ENCODE data around the gene GPR35.

DNA sequence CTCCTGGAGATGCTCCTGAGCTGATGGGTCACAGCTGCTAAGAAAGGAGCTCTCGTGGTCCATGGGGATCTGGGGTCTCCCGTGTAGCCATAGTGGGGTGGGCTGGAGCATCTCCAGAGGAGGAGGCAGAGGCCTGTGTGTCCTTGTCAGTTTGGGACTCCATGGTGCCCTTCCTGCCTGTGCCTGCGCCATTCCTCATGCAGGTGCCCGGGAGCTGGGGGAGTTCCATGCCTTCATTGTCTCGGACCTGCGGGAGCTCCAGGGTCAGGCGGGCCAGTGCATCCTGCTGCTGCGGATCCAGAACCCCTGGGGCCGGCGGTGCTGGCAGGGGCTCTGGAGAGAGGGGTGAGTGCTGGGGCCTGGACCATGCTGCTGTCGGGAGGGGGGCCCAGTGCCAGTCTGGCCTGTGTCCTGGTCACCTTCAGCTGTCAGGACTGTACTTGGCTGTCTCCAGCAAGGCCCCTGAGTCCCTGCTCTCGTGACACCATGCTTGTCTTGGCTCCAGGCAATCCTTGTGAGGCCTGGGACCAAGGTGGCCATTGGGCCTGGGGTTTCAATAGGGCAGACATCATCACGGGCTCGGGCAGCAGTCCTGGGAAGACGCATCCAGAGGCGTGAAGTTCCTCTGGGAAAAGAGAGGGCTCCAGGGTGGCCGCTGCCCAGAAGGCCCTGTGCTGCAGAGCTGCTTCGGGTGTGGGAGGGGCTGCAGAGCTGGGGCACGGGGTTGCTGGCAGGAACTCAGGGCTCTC is 31.4 kb upstream of the GPR35 start:
- TF ChIP-seq NR1H2 (CRISPR knock-in tag; IDR thresholded peaks at IDR 0.05; ENCODE audit: borderline replicate concordance, low read depth) (no peak), SP1 (IDR thresholded peaks at IDR 0.05) (no peak), SP1 (CRISPR knock-in tag; IDR thresholded peaks at IDR 0.05) (no peak), NR2C2 (CRISPR knock-in tag; IDR thresholded peaks at IDR 0.05; ENCODE audit: borderline replicate concordance) (no peak), ZFAT (CRISPR knock-in tag; conservative IDR thresholded peaks at IDR 0.05) (no peak), KLF15 (CRISPR knock-in tag; IDR thresholded peaks at IDR 0.05; ENCODE audit: borderline replicate concordance) (no peak), POLR2A (IDR thresholded peaks at IDR 0.05; ENCODE audit: insufficient read depth in 1 of 2, low read depth in 2 of 2, low read length in 2 of 2) (no peak)
- TF ChIP-seq, protein P1, sequence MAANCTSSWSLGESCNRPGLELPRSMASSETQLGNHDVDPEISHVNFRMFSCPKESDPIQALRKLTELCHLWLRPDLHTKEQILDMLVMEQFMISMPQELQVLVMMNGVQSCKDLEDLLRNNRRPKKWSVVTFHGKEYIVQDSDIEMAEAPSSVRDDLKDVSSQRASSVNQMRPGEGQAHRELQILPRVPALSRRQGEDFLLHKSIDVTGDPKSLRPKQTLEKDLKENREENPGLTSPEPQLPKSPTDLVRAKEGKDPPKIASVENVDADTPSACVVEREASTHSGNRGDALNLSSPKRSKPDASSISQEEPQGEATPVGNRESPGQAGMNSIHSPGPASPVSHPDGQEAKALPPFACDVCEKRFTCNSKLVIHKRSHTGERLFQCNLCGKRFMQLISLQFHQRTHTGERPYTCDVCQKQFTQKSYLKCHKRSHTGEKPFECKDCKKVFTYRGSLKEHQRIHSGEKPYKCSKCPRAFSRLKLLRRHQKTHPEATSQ (CRISPR knock-in tag; IDR thresholded peaks at IDR 0.05; ENCODE audit: borderline replicate concordance): no peak
- TF ChIP-seq, protein P2, sequence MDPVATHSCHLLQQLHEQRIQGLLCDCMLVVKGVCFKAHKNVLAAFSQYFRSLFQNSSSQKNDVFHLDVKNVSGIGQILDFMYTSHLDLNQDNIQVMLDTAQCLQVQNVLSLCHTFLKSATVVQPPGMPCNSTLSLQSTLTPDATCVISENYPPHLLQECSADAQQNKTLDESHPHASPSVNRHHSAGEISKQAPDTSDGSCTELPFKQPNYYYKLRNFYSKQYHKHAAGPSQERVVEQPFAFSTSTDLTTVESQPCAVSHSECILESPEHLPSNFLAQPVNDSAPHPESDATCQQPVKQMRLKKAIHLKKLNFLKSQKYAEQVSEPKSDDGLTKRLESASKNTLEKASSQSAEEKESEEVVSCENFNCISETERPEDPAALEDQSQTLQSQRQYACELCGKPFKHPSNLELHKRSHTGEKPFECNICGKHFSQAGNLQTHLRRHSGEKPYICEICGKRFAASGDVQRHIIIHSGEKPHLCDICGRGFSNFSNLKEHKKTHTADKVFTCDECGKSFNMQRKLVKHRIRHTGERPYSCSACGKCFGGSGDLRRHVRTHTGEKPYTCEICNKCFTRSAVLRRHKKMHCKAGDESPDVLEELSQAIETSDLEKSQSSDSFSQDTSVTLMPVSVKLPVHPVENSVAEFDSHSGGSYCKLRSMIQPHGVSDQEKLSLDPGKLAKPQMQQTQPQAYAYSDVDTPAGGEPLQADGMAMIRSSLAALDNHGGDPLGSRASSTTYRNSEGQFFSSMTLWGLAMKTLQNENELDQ (CRISPR knock-in tag; IDR thresholded peaks at IDR 0.05; ENCODE audit: borderline replicate concordance): no peak
- TF ChIP-seq, protein P3, sequence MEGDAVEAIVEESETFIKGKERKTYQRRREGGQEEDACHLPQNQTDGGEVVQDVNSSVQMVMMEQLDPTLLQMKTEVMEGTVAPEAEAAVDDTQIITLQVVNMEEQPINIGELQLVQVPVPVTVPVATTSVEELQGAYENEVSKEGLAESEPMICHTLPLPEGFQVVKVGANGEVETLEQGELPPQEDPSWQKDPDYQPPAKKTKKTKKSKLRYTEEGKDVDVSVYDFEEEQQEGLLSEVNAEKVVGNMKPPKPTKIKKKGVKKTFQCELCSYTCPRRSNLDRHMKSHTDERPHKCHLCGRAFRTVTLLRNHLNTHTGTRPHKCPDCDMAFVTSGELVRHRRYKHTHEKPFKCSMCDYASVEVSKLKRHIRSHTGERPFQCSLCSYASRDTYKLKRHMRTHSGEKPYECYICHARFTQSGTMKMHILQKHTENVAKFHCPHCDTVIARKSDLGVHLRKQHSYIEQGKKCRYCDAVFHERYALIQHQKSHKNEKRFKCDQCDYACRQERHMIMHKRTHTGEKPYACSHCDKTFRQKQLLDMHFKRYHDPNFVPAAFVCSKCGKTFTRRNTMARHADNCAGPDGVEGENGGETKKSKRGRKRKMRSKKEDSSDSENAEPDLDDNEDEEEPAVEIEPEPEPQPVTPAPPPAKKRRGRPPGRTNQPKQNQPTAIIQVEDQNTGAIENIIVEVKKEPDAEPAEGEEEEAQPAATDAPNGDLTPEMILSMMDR (CRISPR knock-in tag; IDR thresholded peaks at IDR 0.05): no peak
- TF ChIP-seq, protein P4, sequence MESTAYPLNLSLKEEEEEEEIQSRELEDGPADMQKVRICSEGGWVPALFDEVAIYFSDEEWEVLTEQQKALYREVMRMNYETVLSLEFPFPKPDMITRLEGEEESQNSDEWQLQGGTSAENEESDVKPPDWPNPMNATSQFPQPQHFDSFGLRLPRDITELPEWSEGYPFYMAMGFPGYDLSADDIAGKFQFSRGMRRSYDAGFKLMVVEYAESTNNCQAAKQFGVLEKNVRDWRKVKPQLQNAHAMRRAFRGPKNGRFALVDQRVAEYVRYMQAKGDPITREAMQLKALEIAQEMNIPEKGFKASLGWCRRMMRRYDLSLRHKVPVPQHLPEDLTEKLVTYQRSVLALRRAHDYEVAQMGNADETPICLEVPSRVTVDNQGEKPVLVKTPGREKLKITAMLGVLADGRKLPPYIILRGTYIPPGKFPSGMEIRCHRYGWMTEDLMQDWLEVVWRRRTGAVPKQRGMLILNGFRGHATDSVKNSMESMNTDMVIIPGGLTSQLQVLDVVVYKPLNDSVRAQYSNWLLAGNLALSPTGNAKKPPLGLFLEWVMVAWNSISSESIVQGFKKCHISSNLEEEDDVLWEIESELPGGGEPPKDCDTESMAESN (CRISPR knock-in tag; conservative IDR thresholded peaks at IDR 0.05): no peak
